Endothelial cell of umbilical vein (primary cell): ENCODE results near the gene LYZL1.

Experiments
- CTCF ChIP-seq, 2 donors: IDR thresholded peaks; 1 replicate in 1 of 2; 2 replicates in 1 of 2; pipeline ENCODE4 v1.5.1; 2011; ENCODE audit warnings: low read length in 2 of 2, mild to moderate bottlenecking in 2 of 2, moderate library complexity in 2 of 2, control low read depth in 1 of 2, inconsistent platforms in 1 of 2, low read depth in 1 of 2; ENCODE audit not compliant: insufficient read depth in 1 of 2; ENCODE audit errors: extremely low read depth in 1 of 2
- MAX ChIP-seq: IDR thresholded peaks from 2 replicates; pipeline ENCODE4 v1.6.1; 2011; ENCODE audit not compliant: insufficient read depth, insufficient read length
- POLR2A ChIP-seq: IDR thresholded peaks from 2 replicates; pipeline ENCODE4 v1.6.1; 2012; ENCODE audit warnings: low read depth, mild to moderate bottlenecking, control low read depth, low read length
- POLR2AphosphoS5 ChIP-seq: IDR thresholded peaks from 2 replicates; pipeline ENCODE4 v1.6.1; 2012; ENCODE audit warnings: low read depth, mild to moderate bottlenecking, control low read depth, low read length, moderate library complexity; ENCODE audit not compliant: insufficient read depth

- TF ChIP-seq POLR2A (no peak), CTCF (IDR thresholded peaks at IDR 0.05; ENCODE audit: extremely low read depth in 1 of 2, insufficient read depth in 1 of 2, low read depth in 1 of 2, low read length in 2 of 2) (no peak), POLR2AphosphoS5 (no peak), MAX (no peak)
Measured at GRCh38 chr10:29332061-29332760, 43.3 kb downstream of the LYZL1 start.
